ENCODE results near the gene FCN2. TPM values are rescaled to one million over a fixed set of nuclear protein-coding genes. Genes with fewer than 3 reads are reported as not detected.

The FCN2 gene
- total RNA-seq, 1 experiment from 2014 or later: not detected

DNA sequence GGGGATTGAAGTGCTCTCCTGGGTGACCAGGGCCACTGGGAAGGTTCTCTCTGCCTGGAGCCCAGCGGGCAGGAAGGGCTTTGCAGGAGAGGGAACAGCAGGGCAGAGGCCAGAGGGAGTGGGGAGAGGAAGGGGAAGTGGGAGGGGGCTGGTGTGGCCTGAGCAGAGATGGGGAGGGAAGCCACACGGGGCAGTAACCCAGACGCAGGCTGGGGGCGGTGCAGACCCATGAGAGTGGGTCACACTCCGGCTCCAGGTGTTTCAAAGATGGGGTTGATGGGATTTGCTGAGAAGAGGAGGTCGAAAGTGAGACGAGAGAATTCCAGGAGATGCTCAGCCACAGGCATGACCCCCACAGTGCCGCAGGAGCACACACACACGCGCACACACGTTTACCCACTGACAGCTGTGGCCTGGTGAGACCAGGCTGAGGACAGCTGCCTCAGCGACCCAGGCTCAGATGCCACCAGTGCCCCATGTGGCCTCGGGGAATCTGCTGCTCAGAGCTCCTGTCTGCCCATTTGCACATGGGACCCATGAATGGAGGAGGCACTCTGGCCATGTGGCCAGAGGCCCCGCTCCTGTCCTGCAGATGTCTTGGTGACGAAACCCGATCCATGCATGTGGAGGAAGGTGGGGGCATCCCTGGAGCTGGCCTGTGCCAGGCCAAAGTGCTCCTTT is 32.7 kb upstream of the FCN2 start:
- ChIA-PET RAD21 (ENCODE audit: low non-redundant PET in 1 of 2, low total read pairs in 2 of 2, uncharacterized antibody in 2 of 2, unreplicated experiment in 2 of 2) (no interaction called here), POLR2A (no interaction called here), CTCF (no interaction called here)
- Histone ChIP-seq H2AFZ (ENCODE audit: low read depth, low read length, poor library complexity, severe bottlenecking) (no peak overlapping the region), H3K9me3 (ENCODE audit: control insufficient read depth in 1 of 2, insufficient read depth in 1 of 2, low read depth in 1 of 2, low read length in 2 of 2) (peaks cover 0 to 3% of the 10 kb centered on the region in 2 experiments; a peak in 1 of 4 replicates), H3K79me2 (ENCODE audit: insufficient read depth, low read length) (no peaks in the 10 kb centered on the region), H3K36me3 (ENCODE audit: control insufficient read depth in 1 of 2, insufficient read depth in 2 of 2, low read length in 2 of 2) (no peaks in the 10 kb centered on the region), H4K20me1 (ENCODE audit: insufficient read depth) (no peaks in the 10 kb centered on the region), H3K27me3 (ENCODE audit: insufficient read depth, low read length) (peaks cover 32% of the 10 kb centered on the region; the same call in 1 of the 2 replicates), H3K27ac (ENCODE audit: low read depth, low read length) (no peak overlapping the region), H3K4me1 (ENCODE audit: control insufficient read depth in 1 of 2, insufficient read depth in 2 of 2, low read length in 2 of 2) (no peaks in the 10 kb centered on the region), H3K9ac (ENCODE audit: low read length) (no peak overlapping the region), H3K4me3 (replicated peaks in 1 of 2; ENCODE audit: low read depth in 1 of 2, low read length in 2 of 2) (no peak overlapping the region), H3K9me2 (ENCODE audit: insufficient read depth) (no peaks in the 10 kb centered on the region), H3K4me2 (ENCODE audit: low read length) (no peak overlapping the region)
- ATAC-seq (no peak), DNase-seq (ENCODE audit: low read depth, low spot score) (no peak)
- TF ChIP-seq POLR2AphosphoS5 (IDR thresholded peaks at IDR 0.05; ENCODE audit: low read depth, low read length) (no peak), ELF1 (IDR thresholded peaks at IDR 0.05; ENCODE audit: borderline replicate concordance, low read depth) (no peak), YY1 (IDR thresholded peaks at IDR 0.05; ENCODE audit: extremely low read depth, insufficient replicate concordance, low read depth, low read length) (no peak), EGR1 (IDR thresholded peaks at IDR 0.05; ENCODE audit: low read depth) (no peak), SRF (IDR thresholded peaks at IDR 0.05; ENCODE audit: low read depth) (no peak), ZNF274 (IDR thresholded peaks at IDR 0.05; ENCODE audit: low read depth, low read length) (no peak), FOSL1 (IDR thresholded peaks at IDR 0.05; ENCODE audit: low read depth) (no peak), TCF7L2 (IDR thresholded peaks at IDR 0.05; ENCODE audit: borderline replicate concordance, extremely low read depth, insufficient read depth, insufficient read length) (no peak)
- TF ChIP-seq, protein P1, sequence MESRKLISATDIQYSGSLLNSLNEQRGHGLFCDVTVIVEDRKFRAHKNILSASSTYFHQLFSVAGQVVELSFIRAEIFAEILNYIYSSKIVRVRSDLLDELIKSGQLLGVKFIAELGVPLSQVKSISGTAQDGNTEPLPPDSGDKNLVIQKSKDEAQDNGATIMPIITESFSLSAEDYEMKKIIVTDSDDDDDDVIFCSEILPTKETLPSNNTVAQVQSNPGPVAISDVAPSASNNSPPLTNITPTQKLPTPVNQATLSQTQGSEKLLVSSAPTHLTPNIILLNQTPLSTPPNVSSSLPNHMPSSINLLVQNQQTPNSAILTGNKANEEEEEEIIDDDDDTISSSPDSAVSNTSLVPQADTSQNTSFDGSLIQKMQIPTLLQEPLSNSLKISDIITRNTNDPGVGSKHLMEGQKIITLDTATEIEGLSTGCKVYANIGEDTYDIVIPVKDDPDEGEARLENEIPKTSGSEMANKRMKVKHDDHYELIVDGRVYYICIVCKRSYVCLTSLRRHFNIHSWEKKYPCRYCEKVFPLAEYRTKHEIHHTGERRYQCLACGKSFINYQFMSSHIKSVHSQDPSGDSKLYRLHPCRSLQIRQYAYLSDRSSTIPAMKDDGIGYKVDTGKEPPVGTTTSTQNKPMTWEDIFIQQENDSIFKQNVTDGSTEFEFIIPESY (IDR thresholded peaks at IDR 0.05; ENCODE audit: extremely low read depth, insufficient replicate concordance, low read length): no peak
- intact Hi-C loops (cut with micrococcal nuclease): no loop called here
- no TSS peak for BruUV-seq (replicated peaks)
